ENCODE measurements around the gene ELF4.

GRCh38 chrX:130071611-130072344, 38.5 kb downstream of the ELF4 start:
- TF ChIP-seq POLR2A (IDR thresholded peaks at IDR 0.05; ENCODE audit: low read length): no peak
- TF ChIP-seq GATA1 (IDR thresholded peaks at IDR 0.05; ENCODE audit: low read depth, low read length): no peak
